ENCODE measurements around the gene MICAL2. TPM values are rescaled to one million over a fixed set of nuclear protein-coding genes. Genes with fewer than 3 reads are reported as not detected.

MICAL2 gene
- total RNA-seq, 8 experiments from 2014 or later, result 0.71 to 33.6 (median 3.6) TPM

- no peak overlapping the region for H3K27ac ChIP-seq
- in situ Hi-C loops (cut with MboI; ENCODE audit: low pct_unique_long_range_greater_than_20kb in 2 of 9, low sequenced_read_pairs in 9 of 9, unreplicated experiment in 9 of 9), result loop anchor here in 4 of 9 experiments (25.0 kb wide), 1 partner anchor 166 kb away; no protein-coding TSS in a partner anchor
- H3K4me1 ChIP-seq (replicated peaks in 1 of 2), result peaks cover 23 to 25% of the 10 kb centered on the region in 2 donors
- WGBS, 10 experiments, result 29 to 100% (median 94%) methylated on average over 1 to 2 of the region's 3 CpGs; no CpG with 5 or more reads in 1 of the 10 experiments
- ATAC-seq (replicated peaks in 6 of 8), result no peak
- H3K4me3 ChIP-seq, result no peak overlapping the region
These were observed 38.8 kb upstream of the MICAL2 start for GRCh38 chr11:12071574-12071973.

- in situ Hi-C loops (cut with MboI; ENCODE audit: low pct_unique_long_range_greater_than_20kb in 2 of 9, low sequenced_read_pairs in 9 of 9, unreplicated experiment in 9 of 9), result loop anchor here in 4 of 9 experiments (25.0 kb wide), 1 partner anchor 164 kb away; no protein-coding TSS in a partner anchor
- Histone ChIP-seq H3K4me3 (no peak overlapping the region), H3K27ac (no peak overlapping the region), H3K4me1 (replicated peaks in 1 of 2) (peaks cover 8 to 13% of the 10 kb centered on the region in 2 donors)
- WGBS, 10 experiments, result 17 to 100% (median 77%) methylated on average over 1 to 7 of the region's 8 CpGs; no CpG with 5 or more reads in 2 of the 10 experiments
- no peak for ATAC-seq (replicated peaks in 6 of 8)
These were observed 37.0 kb upstream of the MICAL2 start for GRCh38 chr11:12073436-12073835.

- 67 to 100% (median 100%) methylated on average over 1 to 3 of the region's 4 CpGs; no CpG with 5 or more reads in 3 of the 10 experiments for WGBS, 10 experiments
- in situ Hi-C loops (cut with MboI; ENCODE audit: low pct_unique_long_range_greater_than_20kb in 2 of 9, low sequenced_read_pairs in 9 of 9, unreplicated experiment in 9 of 9), result loop anchor here in 4 of 9 experiments (25.0 kb wide), 1 partner anchor 163 kb away; no protein-coding TSS in a partner anchor
- Histone ChIP-seq H3K4me1 (replicated peaks in 1 of 2) (peaks cover 8 to 12% of the 10 kb centered on the region in 2 donors), H3K27ac (no peak overlapping the region), H3K4me3 (no peak overlapping the region)
- ATAC-seq (replicated peaks in 6 of 8), result no peak
These were observed 36.5 kb upstream of the MICAL2 start for GRCh38 chr11:12073886-12074285.

- Histone ChIP-seq H3K27ac (no peak overlapping the region), H3K4me1 (replicated peaks in 1 of 2) (peaks cover 8 to 12% of the 10 kb centered on the region in 2 donors), H3K4me3 (no peak overlapping the region)
- ATAC-seq (replicated peaks in 6 of 8), result no peak
- 56 to 100% (median 87%) methylated on average over 1 to 6 of the region's 6 CpGs for WGBS, 10 experiments
- in situ Hi-C loops (cut with MboI; ENCODE audit: low pct_unique_long_range_greater_than_20kb in 2 of 9, low sequenced_read_pairs in 9 of 9, unreplicated experiment in 9 of 9), result loop anchor here in 4 of 9 experiments (25.0 kb wide), 1 partner anchor 163 kb away; no protein-coding TSS in a partner anchor
These were observed 35.7 kb upstream of the MICAL2 start for GRCh38 chr11:12074529-12075195.

GRCh38 chr11:12075291-12075690, 35.1 kb upstream of the MICAL2 start:
- H3K27ac ChIP-seq, result no peak overlapping the region
- no peak for ATAC-seq (replicated peaks in 6 of 8)
- H3K4me3 ChIP-seq, result no peak overlapping the region
- WGBS, 10 experiments, result 92 to 100% (median 100%) methylated on average over 1 to 3 of the region's 3 CpGs; no CpG with 5 or more reads in 6 of the 10 experiments
- in situ Hi-C loops (cut with MboI; ENCODE audit: low pct_unique_long_range_greater_than_20kb in 2 of 9, low sequenced_read_pairs in 9 of 9, unreplicated experiment in 9 of 9), result no loop called here
- peaks cover 8 to 14% of the 10 kb centered on the region in 2 donors for H3K4me1 ChIP-seq (replicated peaks in 1 of 2)

- peak; percentile 37 to 94 (median 81) for ATAC-seq (replicated peaks in 6 of 8)
- Histone ChIP-seq H3K27ac (no peak overlapping the region), H3K4me3 (no peak overlapping the region), H3K4me1 (replicated peaks in 1 of 2) (peaks cover 8 to 15% of the 10 kb centered on the region in 2 donors)
- WGBS, 10 experiments, result 0 to 91% (median 26%) methylated on average over 2 to 10 of the region's 15 CpGs; no CpG with 5 or more reads in 3 of the 10 experiments
- in situ Hi-C loops (cut with MboI; ENCODE audit: low pct_unique_long_range_greater_than_20kb in 2 of 9, low sequenced_read_pairs in 9 of 9, unreplicated experiment in 9 of 9), result no loop called here
These were observed 34.3 kb upstream of the MICAL2 start for GRCh38 chr11:12075822-12076821.

- Histone ChIP-seq H3K27ac (no peak overlapping the region), H3K4me3 (no peak overlapping the region), H3K4me1 (replicated peaks in 1 of 2) (peaks cover 8 to 15% of the 10 kb centered on the region in 2 donors)
- ATAC-seq (replicated peaks in 6 of 8), result peak in 1 of 8 experiments; percentile 45
- in situ Hi-C loops (cut with MboI; ENCODE audit: low pct_unique_long_range_greater_than_20kb in 2 of 9, low sequenced_read_pairs in 9 of 9, unreplicated experiment in 9 of 9), result no loop called here
- WGBS, 10 experiments, result 47 to 100% (median 83%) methylated on average over 1 to 4 of the region's 4 CpGs; no CpG with 5 or more reads in 1 of the 10 experiments
These were observed 33.4 kb upstream of the MICAL2 start for GRCh38 chr11:12076840-12077534.

GRCh38 chr11:12077535-12078280, 32.7 kb upstream of the MICAL2 start:
- H3K4me1 ChIP-seq (replicated peaks in 1 of 2), result peaks cover 8 to 15% of the 10 kb centered on the region in 2 donors
- WGBS, 10 experiments, result 43 to 92% (median 78%) methylated on average over 1 to 5 of the region's 7 CpGs; no CpG with 5 or more reads in 2 of the 10 experiments
- H3K4me3 ChIP-seq, result no peak overlapping the region
- in situ Hi-C loops (cut with MboI; ENCODE audit: low pct_unique_long_range_greater_than_20kb in 2 of 9, low sequenced_read_pairs in 9 of 9, unreplicated experiment in 9 of 9), result no loop called here
- no peak overlapping the region for H3K27ac ChIP-seq
- ATAC-seq (replicated peaks in 6 of 8), result no peak

- Histone ChIP-seq H3K27ac (no peak overlapping the region), H3K4me3 (no peak overlapping the region), H3K4me1 (replicated peaks in 1 of 2) (peaks cover 8 to 15% of the 10 kb centered on the region in 2 donors)
- peak in 6 of 8 experiments; percentile 20 to 95 (median 63) for ATAC-seq (replicated peaks in 6 of 8)
- 22 to 89% (median 66%) methylated on average over 5 to 11 of the region's 13 CpGs for WGBS, 10 experiments
- in situ Hi-C loops (cut with MboI; ENCODE audit: low pct_unique_long_range_greater_than_20kb in 2 of 9, low sequenced_read_pairs in 9 of 9, unreplicated experiment in 9 of 9), result no loop called here
These were observed 30.4 kb upstream of the MICAL2 start for GRCh38 chr11:12079726-12080556.

GRCh38 chr11:12083380-12083779, 27.0 kb upstream of the MICAL2 start:
- Histone ChIP-seq H3K4me3 (no peak overlapping the region), H3K4me1 (replicated peaks in 1 of 2) (peaks cover 0 to 3% of the 10 kb centered on the region in 2 donors), H3K27ac (no peak overlapping the region)
- no peak for ATAC-seq (replicated peaks in 6 of 8)
- WGBS, 10 experiments, result 38 to 100% (median 86%) methylated on average over 1 of the region's 1 CpG; no CpG with 5 or more reads in 5 of the 10 experiments
- in situ Hi-C loops (cut with MboI; ENCODE audit: low pct_unique_long_range_greater_than_20kb in 2 of 9, low sequenced_read_pairs in 9 of 9, unreplicated experiment in 9 of 9), result no loop called here

- peaks cover 0 to 5% of the 10 kb centered on the region in 2 donors for H3K4me1 ChIP-seq (replicated peaks in 1 of 2)
- in situ Hi-C loops (cut with MboI; ENCODE audit: low pct_unique_long_range_greater_than_20kb in 2 of 9, low sequenced_read_pairs in 9 of 9, unreplicated experiment in 9 of 9), result no loop called here
- H3K27ac ChIP-seq, result no peak overlapping the region
- ATAC-seq (replicated peaks in 6 of 8), result no peak
- H3K4me3 ChIP-seq, result no peak overlapping the region
These were observed 26.1 kb upstream of the MICAL2 start for GRCh38 chr11:12084256-12084655.

All from motor neuron (in vitro differentiated cells).